H9 (cell line): ENCODE data around the gene SORCS2. TPM values are rescaled to one million over a fixed set of nuclear protein-coding genes. Genes with fewer than 3 reads are reported as not detected.
A peak's percentile ranks its signal among the peaks of the same experiment; 100 is the strongest.

Experiments used
- DNase-seq: peaks from one replicate; pipeline ENCODE4 v3.0.0-alpha.2; 2017
- H2AFZ ChIP-seq: one replicate; pipeline ENCODE4 v1.6.1; 2013; ENCODE audit warnings: mild to moderate bottlenecking, low read length, control low read depth, moderate library complexity
- H2AK5ac ChIP-seq: 2 replicates; pipeline ENCODE4 v1.6.1; 2013; ENCODE audit warnings: low read length, control low read depth, mixed read lengths; ENCODE audit not compliant: insufficient read length
- H2BK120ac ChIP-seq: one replicate; pipeline ENCODE4 v1.6.1; 2013; ENCODE audit warnings: low read depth, mild to moderate bottlenecking, low read length, control low read depth, inconsistent platforms; ENCODE audit not compliant: poor library complexity, severe bottlenecking
- H2BK12ac ChIP-seq: 2 replicates; pipeline ENCODE4 v1.6.1; 2013; ENCODE audit warnings: low read length, control low read depth, mixed read lengths, low read depth; ENCODE audit not compliant: insufficient read length
- H2BK15ac ChIP-seq: 2 replicates; pipeline ENCODE4 v1.6.1; 2013; ENCODE audit warnings: low read depth, low read length, control low read depth
- H2BK20ac ChIP-seq: one replicate; pipeline ENCODE4 v1.6.1; 2013; ENCODE audit warnings: low read depth, mild to moderate bottlenecking, low read length, control low read depth, inconsistent platforms; ENCODE audit not compliant: poor library complexity, severe bottlenecking
- H2BK5ac ChIP-seq: 2 replicates; pipeline ENCODE4 v1.6.1; 2013; ENCODE audit warnings: low read length, control low read depth, mixed read lengths; ENCODE audit not compliant: insufficient read length
- H3K14ac ChIP-seq: 2 replicates; pipeline ENCODE4 v1.6.1; 2013; ENCODE audit warnings: low read length, control low read depth; ENCODE audit not compliant: insufficient read depth
- H3K18ac ChIP-seq: 2 replicates; pipeline ENCODE4 v1.6.1; 2013; ENCODE audit warnings: low read depth, mild to moderate bottlenecking, mixed read lengths, low read length, control low read depth; ENCODE audit not compliant: insufficient read length
- H3K23ac ChIP-seq: 2 replicates; pipeline ENCODE4 v1.6.1; 2013; ENCODE audit warnings: low read length, control low read depth, mixed read lengths, low read depth; ENCODE audit not compliant: insufficient read length
- H3K23me2 ChIP-seq: 2 replicates; pipeline ENCODE4 v1.6.1; 2013; ENCODE audit warnings: low read depth, mild to moderate bottlenecking, mixed read lengths, low read length, control low read depth; ENCODE audit not compliant: insufficient read length, poor library complexity, severe bottlenecking
- H3K27ac ChIP-seq: 2 replicates; pipeline ENCODE4 v1.5.1; 2013; ENCODE audit warnings: low read length, control low read depth, mixed read lengths, low read depth; ENCODE audit not compliant: insufficient read length
- H3K27me3 ChIP-seq: 2 replicates; pipeline ENCODE4 v1.6.1; 2013; ENCODE audit warnings: low read length, control low read depth, inconsistent platforms; ENCODE audit not compliant: insufficient read depth
- H3K4ac ChIP-seq: 2 replicates; pipeline ENCODE4 v1.6.1; 2013; ENCODE audit warnings: low read depth, mild to moderate bottlenecking, control low read depth, inconsistent platforms, low read length, moderate library complexity
- H3K4me1 ChIP-seq: 2 replicates; pipeline ENCODE4 v1.6.1; 2013; ENCODE audit warnings: low read length, control low read depth, inconsistent platforms; ENCODE audit not compliant: insufficient read depth
- H3K4me2 ChIP-seq: 2 replicates; pipeline ENCODE4 v1.6.1; 2013; ENCODE audit warnings: low read length, control low read depth, mixed read lengths; ENCODE audit not compliant: insufficient read length, insufficient read depth
- H3K56ac ChIP-seq: 2 replicates; pipeline ENCODE4 v1.6.1; 2013; ENCODE audit warnings: low read depth, mild to moderate bottlenecking, mixed read lengths, low read length, control low read depth; ENCODE audit not compliant: insufficient read length
- H3K79me1 ChIP-seq: 2 replicates; pipeline ENCODE4 v1.6.1; 2013; ENCODE audit warnings: low read depth, mild to moderate bottlenecking, moderate library complexity, low read length, control low read depth, inconsistent platforms; ENCODE audit not compliant: insufficient read depth, poor library complexity, severe bottlenecking
- H3K79me2 ChIP-seq: 2 replicates; pipeline ENCODE4 v1.6.1; 2013; ENCODE audit warnings: low read length, control low read depth, inconsistent platforms; ENCODE audit not compliant: insufficient read depth
- H3K9ac ChIP-seq: 2 replicates; pipeline ENCODE4 v1.6.1; 2013; ENCODE audit warnings: low read length, control low read depth, mixed read lengths; ENCODE audit not compliant: insufficient read length; ENCODE audit errors: extremely low read depth
- H3K9me3 ChIP-seq: one replicate; pipeline ENCODE4 v1.6.1; 2013; ENCODE audit warnings: low read depth, low read length, inconsistent platforms; ENCODE audit not compliant: control insufficient read depth
- H3T11ph ChIP-seq: one replicate; pipeline ENCODE4 v1.6.1; 2013; ENCODE audit warnings: mild to moderate bottlenecking, low read length, control low read depth, inconsistent platforms
- H4K20me1 ChIP-seq: one replicate; pipeline ENCODE4 v1.6.1; 2013; ENCODE audit not compliant: control insufficient read depth, insufficient read length, insufficient read depth
- H4K5ac ChIP-seq: 2 replicates; pipeline ENCODE4 v1.6.1; 2013; ENCODE audit warnings: low read depth, mild to moderate bottlenecking, mixed read lengths, low read length, control low read depth; ENCODE audit not compliant: insufficient read length
- H4K8ac ChIP-seq: replicated peaks from 2 replicates; pipeline ENCODE4 v1.6.1; 2013; ENCODE audit warnings: low read length, control low read depth, mixed read lengths, low read depth; ENCODE audit not compliant: insufficient read length
- H4K91ac ChIP-seq: 2 replicates; pipeline ENCODE4 v1.6.1; 2013; ENCODE audit warnings: low read depth, mild to moderate bottlenecking, moderate library complexity, mixed read lengths, low read length, control low read depth; ENCODE audit not compliant: insufficient read length
- H3K27ac Mint-ChIP-seq, 3 experiments: 2 replicates in 2 of 3; 3 replicates in 1 of 3; pipeline ENCODE4 v1.8.0; 2020 to 2021; ENCODE audit warnings: mixed read lengths in 3 of 3, mild to moderate bottlenecking in 1 of 3, moderate library complexity in 1 of 3
- H3K27me3 Mint-ChIP-seq: 2 replicates; pipeline ENCODE4 v1.8.0; 2021; ENCODE audit warnings: low read depth, mild to moderate bottlenecking, moderate library complexity, mixed read lengths
- H3K36me3 Mint-ChIP-seq, 3 experiments: 2 replicates in 2 of 3; 3 replicates in 1 of 3; pipeline ENCODE4 v1.8.0; 2020 to 2021; ENCODE audit warnings: low read depth in 3 of 3, mixed read lengths in 3 of 3; ENCODE audit not compliant: insufficient read depth in 1 of 3
- H3K4me1 Mint-ChIP-seq, 2 experiments: 2 replicates each; pipeline ENCODE4 v1.8.0; 2020; ENCODE audit warnings: mixed read lengths in 2 of 2
- H3K4me3 Mint-ChIP-seq, 2 experiments: 2 replicates in 1 of 2; 3 replicates in 1 of 2; pipeline ENCODE4 v1.8.0; 2020 to 2021; ENCODE audit warnings: mild to moderate bottlenecking in 2 of 2, mixed read lengths in 2 of 2, moderate library complexity in 1 of 2
- H3K9me3 Mint-ChIP-seq, 2 experiments: 2 replicates in 1 of 2; 3 replicates in 1 of 2; pipeline ENCODE4 v1.8.0; 2020; ENCODE audit warnings: mild to moderate bottlenecking in 2 of 2, mixed read lengths in 2 of 2, moderate library complexity in 1 of 2
- CTCF ChIP-seq: fragments of 200-600 bp; sonication (generic); conservative IDR thresholded peaks from 3 replicates; pipeline ENCODE4 v1.8.0; 2021; ENCODE audit warnings: antibody characterized with exemption, mild to moderate bottlenecking
- WGBS: extraction: QIAGEN DNeasy Blood & Tissue Kit; methylation state at CpG from one replicate; pipeline ENCODE4 v1.1.7; 2013; ENCODE audit warnings: missing lambda C conversion rate, low lambda C conversion rate, mixed read lengths; ENCODE audit not compliant: insufficient read length; ENCODE audit errors: extremely low coverage; 5-methylcytosine and 5-hydroxymethylcytosine counted together
- total RNA-seq: library from RNA; stranded (reverse); gene quantifications from 2 replicates; pipeline ENCODE4 v1.2.1, GENCODE V29; 2021

The SORCS2 gene
- total RNA-seq, 1 experiment from 2014 or later = 0.57 TPM

DNA sequence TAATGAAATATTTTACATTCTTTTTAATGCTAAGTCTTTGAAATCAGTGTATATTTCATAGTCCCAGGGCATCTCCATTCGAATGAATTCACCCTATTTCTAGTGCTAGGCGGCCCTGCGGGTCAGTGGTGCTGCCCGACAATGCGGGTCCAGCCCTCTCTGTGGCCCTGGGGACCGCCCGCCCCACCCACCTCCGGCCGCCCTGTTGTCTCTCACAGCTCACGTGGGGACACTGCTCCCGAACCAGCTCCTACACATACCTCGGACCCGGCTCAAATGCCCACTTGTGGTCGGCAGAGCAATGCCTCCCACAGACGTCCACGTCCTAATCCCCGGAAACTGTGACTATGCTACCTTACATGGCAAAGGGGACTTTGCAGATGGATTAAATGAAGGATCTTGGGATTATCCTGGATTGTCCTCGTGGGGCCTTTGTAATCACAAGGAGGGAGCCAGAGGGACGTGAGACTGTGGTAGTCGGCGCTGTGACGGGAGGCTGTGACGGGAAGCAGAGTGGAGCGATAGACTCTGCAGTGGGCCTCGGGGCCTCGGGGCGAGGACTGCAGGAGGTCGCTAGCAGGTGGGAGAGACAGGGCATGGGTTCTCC, 334.7 kb downstream of the SORCS2 start:
- H3K27me3 ChIP-seq = no peaks in the 10 kb centered on the region
- peaks cover 3% of the 10 kb centered on the region; the same call in 1 of the 2 replicates for H3K4me1 ChIP-seq
- Mint-ChIP-seq H3K36me3 (no peaks in the 10 kb centered on the region), H3K9me3 (no peaks in the 10 kb centered on the region), H3K4me1 (peaks cover 31 to 46% of the 10 kb centered on the region in 2 experiments), H3K27me3 (peaks cover 5% of the 10 kb centered on the region), H3K27ac (peak overlapping the region in 2 of 3 experiments; percentile 17 to 55; a peak in 3 of 7 replicates), H3K4me3 (no peak overlapping the region)
- H3K79me2 ChIP-seq = no peaks in the 10 kb centered on the region
- H3K56ac ChIP-seq = no peak overlapping the region
- no peak overlapping the region for H2BK120ac ChIP-seq
- no peak overlapping the region for H2BK5ac ChIP-seq
- H3K18ac ChIP-seq = no peak overlapping the region
- H4K8ac ChIP-seq = no peak overlapping the region
- no peaks in the 10 kb centered on the region for H3K9me3 ChIP-seq
- no peak overlapping the region for H3K9ac ChIP-seq
- no peak overlapping the region for H4K5ac ChIP-seq
- H3K27ac ChIP-seq = no peak overlapping the region
- no peaks in the 10 kb centered on the region for H3K79me1 ChIP-seq
- no CpG with 5 or more reads among the region's 28 CpGs for WGBS
- no peak for DNase-seq
- no peak overlapping the region; the same call in 1 of the 2 replicates for H3K14ac ChIP-seq
- H3K23me2 ChIP-seq = no peaks in the 10 kb centered on the region
- no peak overlapping the region for H3K4me2 ChIP-seq
- H4K91ac ChIP-seq = no peak overlapping the region
- H4K20me1 ChIP-seq = no peaks in the 10 kb centered on the region
- no peak overlapping the region for H2BK12ac ChIP-seq
- no peak for TF ChIP-seq CTCF
- H2AK5ac ChIP-seq = no peak overlapping the region
- no peak overlapping the region for H2AFZ ChIP-seq
- no peak overlapping the region for H3K4ac ChIP-seq
- no peak overlapping the region for H3K23ac ChIP-seq
- no peak overlapping the region for H3T11ph ChIP-seq
- H2BK20ac ChIP-seq = no peak overlapping the region
- no peak overlapping the region for H2BK15ac ChIP-seq
